Gastrocnemius medialis (tissue), 4 donors: Measurements from ENCODE around the gene HOXA5.

Experiments
- CTCF ChIP-seq, 5 experiments: fragments of 450-650 bp in 3 of 5; fragments of 200-600 bp in 2 of 5; sonication (generic) in 2 of 5; IDR thresholded peaks in 4 of 5; conservative IDR thresholded peaks in 1 of 5; 1 replicate in 4 of 5; 2 replicates in 1 of 5; pipeline ENCODE4 v1.5.1; 2016 to 2019; ENCODE audit warnings: antibody characterized with exemption in 5 of 5, mild to moderate bottlenecking in 3 of 5, moderate library complexity in 3 of 5
- POLR2A ChIP-seq, 2 donors: fragments of 450-650 bp; IDR thresholded peaks; one replicate each; pipeline ENCODE4 v1.6.1; 2017; ENCODE audit warnings: antibody characterized with exemption in 2 of 2, mild to moderate bottlenecking in 2 of 2, moderate library complexity in 2 of 2

GRCh38 chr7:27101957-27102580, 41.4 kb downstream of the HOXA5 start:
- no peak for TF ChIP-seq CTCF (IDR thresholded peaks at IDR 0.05 in 4 of 5, conservative IDR thresholded peaks at IDR 0.05 in 1 of 5)
- TF ChIP-seq POLR2A (IDR thresholded peaks at IDR 0.05), result no peak
